Measurements from ENCODE around the gene PCDHGC4. TPM values are rescaled to one million over a fixed set of nuclear protein-coding genes. Genes with fewer than 3 reads are reported as not detected.

The PCDHGC4 gene
- total RNA-seq, 1 donor from 2014 or later: 1.1 TPM

DNA sequence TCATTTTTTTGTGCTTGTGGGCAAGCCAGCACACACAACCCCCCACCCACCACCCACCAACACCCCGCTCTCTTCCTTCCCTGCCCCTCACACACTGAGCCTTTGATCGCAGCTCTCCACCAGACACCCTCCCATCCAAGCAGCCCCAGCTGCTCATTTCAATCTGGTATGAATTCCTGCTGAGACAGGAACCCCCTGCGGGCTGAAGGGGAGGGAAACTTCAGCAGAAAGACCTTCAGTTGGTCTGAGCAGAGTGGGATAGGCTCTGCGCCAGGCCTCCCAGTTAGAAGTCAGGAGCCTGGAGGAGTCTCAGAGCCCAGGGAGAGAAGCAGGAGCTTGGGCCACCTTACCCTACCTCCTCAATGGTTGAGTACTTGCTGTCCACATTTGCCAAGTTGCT lies 11.2 kb downstream of the PCDHGC4 start:
- no peaks in the 10 kb centered on the region for H3K36me3 ChIP-seq (ENCODE audit: control insufficient read depth, insufficient read depth, low read length)
- no peak overlapping the region for H3K4me3 ChIP-seq (ENCODE audit: low read depth, low read length)
- H3K27me3 ChIP-seq (ENCODE audit: control insufficient read depth, insufficient read depth, low read length): peaks cover 19% of the 10 kb centered on the region
- no peak for DNase-seq (ENCODE audit: low read depth)
- TF ChIP-seq CTCF (IDR thresholded peaks at IDR 0.05; ENCODE audit: insufficient read depth, low read length, poor library complexity, severe bottlenecking): no peak

DNA sequence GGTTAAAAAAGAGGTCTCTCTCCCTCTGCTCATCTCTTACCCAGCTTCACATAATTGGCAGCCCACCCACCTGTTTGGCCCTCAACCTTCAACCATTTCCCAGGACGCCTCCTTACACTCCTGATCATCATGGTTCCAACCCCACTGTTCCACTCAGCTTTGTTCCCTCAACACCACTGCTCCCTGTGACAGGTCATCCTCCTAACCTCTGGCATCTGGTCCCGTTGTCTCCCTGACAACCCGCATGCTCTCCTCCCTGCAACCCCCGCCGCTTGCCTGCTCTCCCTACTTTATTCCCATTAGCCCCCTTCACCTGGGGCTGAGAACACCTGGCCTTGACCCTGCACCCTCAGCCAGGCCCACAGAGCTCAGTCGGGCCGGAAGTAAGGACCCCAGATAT lies 16.9 kb downstream of the PCDHGC4 start:
- Histone ChIP-seq H3K36me3 (ENCODE audit: control insufficient read depth, insufficient read depth, low read length) (no peaks in the 10 kb centered on the region), H3K27me3 (ENCODE audit: control insufficient read depth, insufficient read depth, low read length) (no peaks in the 10 kb centered on the region), H3K4me3 (ENCODE audit: low read depth, low read length) (no peak overlapping the region)
- DNase-seq (ENCODE audit: low read depth): no peak
- TF ChIP-seq CTCF (IDR thresholded peaks at IDR 0.05; ENCODE audit: insufficient read depth, low read length, poor library complexity, severe bottlenecking): no peak

DNA sequence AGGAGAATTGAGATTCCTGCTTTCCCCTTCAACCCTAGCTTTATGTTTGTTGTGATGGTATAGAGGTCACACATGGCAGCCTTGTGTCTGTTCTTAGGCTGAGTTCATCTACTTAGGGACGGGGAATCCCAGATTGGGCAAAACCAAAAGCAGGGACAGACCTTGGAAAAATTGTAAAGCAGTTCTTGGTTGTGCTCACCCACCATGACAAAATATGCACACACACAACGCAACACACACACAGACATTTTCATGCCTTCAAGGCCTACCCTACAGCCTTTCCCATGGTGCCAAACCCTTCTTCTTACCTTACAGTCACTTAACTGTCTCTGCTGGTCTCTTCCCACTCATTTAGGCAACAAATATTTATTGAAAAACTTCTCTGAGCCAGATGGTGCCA lies 18.9 kb downstream of the PCDHGC4 start:
- H3K27me3 ChIP-seq (ENCODE audit: control insufficient read depth, insufficient read depth, low read length): no peaks in the 10 kb centered on the region
- no peak for TF ChIP-seq CTCF (IDR thresholded peaks at IDR 0.05; ENCODE audit: insufficient read depth, low read length, poor library complexity, severe bottlenecking)
- no peak overlapping the region for H3K4me3 ChIP-seq (ENCODE audit: low read depth, low read length)

DNA sequence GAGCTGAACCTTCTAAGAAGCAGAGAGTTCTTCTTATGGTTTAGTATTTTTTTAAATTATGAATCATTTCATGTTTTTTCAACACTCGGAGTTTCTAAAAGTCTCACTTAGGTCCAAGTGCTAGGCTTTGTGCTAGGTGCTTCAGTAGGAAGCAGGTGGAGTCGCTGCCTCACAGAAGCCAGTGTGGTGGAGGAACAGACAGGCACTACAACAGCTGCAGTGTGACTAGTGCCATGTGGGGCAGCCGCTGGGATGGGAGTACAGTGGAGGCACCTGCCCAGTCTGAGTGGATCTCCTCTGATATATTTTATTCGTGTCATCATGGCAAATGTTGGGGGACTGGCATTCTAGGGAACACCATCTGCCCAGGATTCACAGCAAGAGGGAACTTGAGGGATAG lies 19.4 kb downstream of the PCDHGC4 start:
- DNase-seq (ENCODE audit: low read depth): no peak
- Histone ChIP-seq H3K36me3 (ENCODE audit: control insufficient read depth, insufficient read depth, low read length) (no peaks in the 10 kb centered on the region), H3K27me3 (ENCODE audit: control insufficient read depth, insufficient read depth, low read length) (no peaks in the 10 kb centered on the region), H3K4me3 (ENCODE audit: low read depth, low read length) (no peak overlapping the region)
- no peak for TF ChIP-seq CTCF (IDR thresholded peaks at IDR 0.05; ENCODE audit: insufficient read depth, low read length, poor library complexity, severe bottlenecking)

More for the DNA sequence above, 18.9 kb downstream of the PCDHGC4 start:
- H3K36me3 ChIP-seq (ENCODE audit: control insufficient read depth, insufficient read depth, low read length): no peaks in the 10 kb centered on the region
- no peak for DNase-seq (ENCODE audit: low read depth)

DNA sequence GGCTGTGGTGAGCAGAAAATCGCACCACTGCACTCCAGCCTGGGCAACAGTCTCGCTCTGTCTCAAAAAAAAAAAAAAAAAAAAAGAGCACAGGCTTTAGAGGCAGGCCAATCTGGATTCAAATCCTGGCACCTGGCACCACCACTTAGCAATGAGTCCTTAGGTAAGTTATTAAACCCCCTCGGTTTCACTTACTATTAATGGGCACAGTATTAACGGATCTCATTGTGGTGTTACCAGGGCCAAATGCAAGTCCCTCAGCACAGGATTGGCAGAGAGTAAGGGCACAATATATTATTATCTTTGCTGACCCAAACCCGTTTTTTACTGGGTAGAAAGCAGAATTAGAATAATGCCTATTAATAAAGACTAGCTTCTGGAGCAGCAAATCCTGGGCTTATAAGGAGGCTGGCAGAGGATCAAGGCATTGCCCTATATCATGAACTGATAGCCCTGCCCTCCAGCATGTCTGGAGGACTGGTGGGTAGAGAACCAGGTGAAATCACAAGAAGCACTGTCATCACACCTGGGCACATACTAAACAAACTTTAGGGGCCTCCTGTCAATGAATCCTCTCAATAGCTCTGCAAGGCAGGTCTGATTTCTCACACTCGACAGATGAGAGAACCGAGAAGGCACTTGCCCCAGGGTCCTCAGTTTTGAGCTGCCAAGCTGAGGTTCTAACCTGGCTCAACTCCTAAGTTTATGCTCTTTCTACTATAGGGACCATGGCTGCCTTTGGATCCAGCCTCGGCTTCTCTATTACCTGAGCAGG lies 21.7 kb downstream of the PCDHGC4 start:
- no peak for DNase-seq (ENCODE audit: low read depth)
- H3K27me3 ChIP-seq (ENCODE audit: control insufficient read depth, insufficient read depth, low read length): no peaks in the 10 kb centered on the region
- TF ChIP-seq CTCF (IDR thresholded peaks at IDR 0.05; ENCODE audit: insufficient read depth, low read length, poor library complexity, severe bottlenecking): no peak

More for the DNA sequence above, 21.7 kb downstream of the PCDHGC4 start:
- peaks cover 2% of the 10 kb centered on the region for H3K36me3 ChIP-seq (ENCODE audit: control insufficient read depth, insufficient read depth, low read length)
- H3K4me3 ChIP-seq (ENCODE audit: low read depth, low read length): no peak overlapping the region

Data from kidney epithelial cell (primary cell).